HG02981 (cell line): Measurements from ENCODE around the gene MYH13.
"Not testable (repeated sequence)": the region's sequence is repeated elsewhere in the genome, so short reads cannot be mapped to it uniquely, and the experiment has no call there.

ENCODE experiments used
- ATAC-seq: cut with Tn5 transposase; IDR thresholded peaks from one replicate; pipeline ENCODE4 v1.9.1; 2021; ENCODE audit warnings: mild to moderate bottlenecking, moderate library complexity; ENCODE audit not compliant: unreplicated experiment

Gene MYH13

DNA sequence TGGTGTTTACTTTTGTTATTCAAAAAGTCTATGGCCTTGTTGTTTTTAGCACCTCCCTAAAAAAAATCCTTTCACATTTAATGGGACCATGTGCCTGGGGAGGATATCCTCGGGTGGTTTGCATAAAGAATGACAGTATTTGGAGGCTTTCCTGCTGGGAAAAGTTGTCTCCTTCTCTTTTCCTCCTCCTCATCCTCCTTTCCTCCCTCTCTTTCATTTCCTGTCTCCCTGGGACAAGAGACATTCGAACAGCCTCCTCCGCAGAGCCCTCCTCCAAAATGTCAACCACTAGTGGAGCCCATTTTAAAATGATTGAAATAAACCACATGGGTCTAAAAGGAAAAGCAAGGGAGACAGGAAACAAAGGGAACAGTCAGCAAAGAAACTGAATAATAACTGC lies 67.4 kb downstream of the MYH13 start:
- no peak for ATAC-seq

DNA sequence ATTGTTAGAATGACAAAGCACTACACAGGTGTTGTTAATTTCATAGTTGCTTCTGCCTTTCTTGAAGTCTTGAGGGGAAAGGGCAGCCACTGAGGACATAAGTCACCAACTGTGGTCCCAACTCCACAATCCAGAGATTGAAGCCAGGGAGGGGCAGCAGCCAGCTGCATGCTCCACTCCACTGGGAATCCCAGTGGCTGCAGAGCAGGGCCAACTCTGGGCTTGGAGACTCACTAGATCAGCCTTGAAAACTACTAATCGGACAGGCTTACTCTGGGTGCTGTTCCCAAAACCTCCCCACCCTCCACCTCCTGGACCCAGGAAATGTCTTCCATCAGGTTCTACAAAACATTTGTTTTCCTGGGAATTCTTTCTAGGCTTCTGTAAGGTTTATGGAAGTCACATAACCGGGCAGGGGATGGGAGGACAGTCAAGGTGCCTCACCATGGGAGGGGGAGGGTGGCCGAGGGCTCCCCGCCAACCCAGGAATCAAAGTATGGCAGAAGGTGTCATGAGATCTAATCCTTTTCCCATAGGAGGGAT lies 68.0 kb downstream of the MYH13 start:
- no peak for ATAC-seq

DNA sequence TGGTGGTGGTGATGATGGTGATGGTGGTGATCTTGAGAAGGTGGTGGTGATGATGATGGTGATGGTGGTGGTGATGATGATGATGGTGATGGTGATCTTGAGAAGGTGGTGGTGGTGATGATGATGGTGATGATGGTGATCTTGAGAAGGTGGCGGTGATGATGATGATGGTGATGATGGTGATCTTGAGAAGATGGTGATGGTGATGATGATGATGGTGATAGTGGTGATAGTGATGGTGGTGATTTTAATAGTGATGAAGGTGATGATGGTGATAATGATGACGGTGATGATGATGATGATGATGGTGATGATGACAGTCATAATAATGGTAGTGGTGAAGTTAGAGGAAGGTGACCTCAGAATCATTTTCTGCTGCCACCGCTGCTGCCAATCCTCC lies 75.1 kb downstream of the MYH13 start:
- ATAC-seq, result no peak

DNA sequence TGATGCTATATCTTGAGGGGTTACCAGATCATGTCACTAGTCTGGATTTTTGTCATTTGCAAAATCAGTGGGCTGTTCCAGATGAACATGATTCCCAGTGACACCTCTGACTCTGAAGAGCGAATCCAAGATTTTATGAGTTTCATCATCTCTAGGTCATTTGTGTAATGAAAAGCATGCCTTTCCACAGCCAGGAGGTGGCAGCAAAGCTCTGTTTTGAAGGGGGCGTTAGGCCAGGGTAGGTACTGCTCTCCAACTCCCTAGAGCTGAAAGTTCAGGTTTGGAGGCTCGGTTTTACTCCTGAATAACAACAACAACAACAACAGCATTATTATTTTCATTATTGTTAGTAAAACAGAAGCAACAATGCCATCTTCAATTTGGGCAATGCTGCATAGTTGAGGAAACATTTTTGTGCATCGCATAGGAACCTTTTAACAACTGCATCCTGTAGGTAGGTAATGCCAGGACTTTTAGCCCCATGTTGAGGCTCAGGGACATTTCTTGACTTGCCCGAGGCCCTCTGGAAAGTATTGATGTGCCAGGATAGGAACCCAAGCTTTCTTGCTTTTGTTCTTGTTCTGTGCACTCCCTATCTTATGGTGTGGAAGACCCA lies 77.0 kb downstream of the MYH13 start:
- ATAC-seq, result peak; percentile 57

DNA sequence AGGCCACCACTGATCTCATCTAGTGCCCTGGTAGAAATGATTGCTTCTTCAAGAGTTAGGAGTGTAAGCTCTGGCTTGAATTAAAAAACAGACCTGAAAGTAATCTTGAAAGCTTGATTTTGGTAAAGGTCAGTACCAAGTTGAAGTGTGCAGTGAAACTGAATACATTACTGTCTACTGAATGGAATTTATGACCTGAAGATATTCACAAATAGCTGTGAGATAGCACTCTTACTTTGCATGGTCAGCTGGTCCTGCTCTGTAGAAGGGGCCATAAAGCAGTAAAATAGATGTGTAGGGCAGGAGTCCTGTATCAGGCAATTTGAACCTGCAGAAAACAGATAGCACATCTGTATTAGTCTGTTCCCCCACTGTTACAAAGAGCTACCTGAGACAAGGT lies 78.6 kb downstream of the MYH13 start:
- ATAC-seq, result no peak

DNA sequence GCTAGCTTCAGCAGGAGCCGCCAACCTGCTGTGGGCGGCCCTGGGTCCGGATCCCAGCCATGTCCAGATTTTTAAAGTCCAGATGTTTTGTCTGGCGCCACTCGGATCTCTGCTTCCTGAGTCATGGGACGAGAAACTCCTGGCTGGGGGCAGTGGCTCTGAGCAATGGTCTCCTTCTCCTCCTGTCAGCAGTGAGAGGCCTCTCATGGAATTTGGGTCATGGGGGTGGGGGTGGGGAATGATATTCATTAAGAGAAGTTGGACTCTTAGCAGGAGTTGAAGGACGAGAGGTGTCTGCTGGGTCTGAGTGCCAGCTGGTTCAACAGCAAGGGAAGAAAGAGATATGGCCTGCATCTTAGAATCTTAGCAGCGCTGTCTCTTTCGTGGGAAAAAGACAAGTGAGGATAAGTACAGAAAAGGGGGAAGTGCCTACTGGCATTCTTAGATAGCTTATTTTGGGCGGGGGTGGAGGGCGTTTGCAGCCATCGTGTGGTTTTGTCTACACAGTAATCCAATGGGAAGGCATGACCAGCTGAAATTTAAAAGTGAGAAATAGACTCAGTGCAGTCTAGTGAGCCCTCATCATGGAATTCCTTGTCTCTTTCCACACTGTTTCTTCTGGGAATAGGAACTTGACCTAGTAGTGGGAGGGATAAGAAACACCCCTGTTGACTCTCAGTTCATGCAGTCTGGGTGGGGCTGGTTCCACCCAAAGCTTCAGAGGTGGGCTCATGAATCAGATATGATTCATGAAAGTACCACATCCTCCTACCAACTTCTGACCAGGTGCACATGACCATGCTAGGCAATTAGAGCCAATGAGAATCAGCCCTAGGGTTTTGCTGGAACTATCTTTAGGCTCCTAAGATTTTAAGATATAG lies 80.5 kb downstream of the MYH13 start:
- peak; percentile 74 for ATAC-seq

DNA sequence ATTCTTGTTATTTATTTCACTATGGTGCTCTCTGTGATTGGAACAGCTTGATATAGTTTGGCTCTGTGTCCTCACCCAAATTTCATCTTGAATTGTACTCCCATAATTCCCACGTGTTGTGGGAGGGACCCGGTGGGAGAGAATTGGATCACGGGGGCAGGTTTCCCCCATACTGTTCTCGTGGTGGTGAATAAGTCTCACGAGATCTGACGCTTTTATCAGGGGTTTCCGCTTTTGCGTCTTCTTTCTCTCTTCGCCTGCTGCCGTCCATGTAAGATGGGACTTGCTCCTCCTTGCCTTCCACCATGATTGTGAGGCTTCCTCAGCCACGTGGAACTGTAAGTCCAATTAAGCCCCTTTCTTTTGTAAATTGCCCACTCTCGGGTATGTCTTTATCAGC lies 81.2 kb downstream of the MYH13 start:
- not testable (repeated sequence) for ATAC-seq

DNA sequence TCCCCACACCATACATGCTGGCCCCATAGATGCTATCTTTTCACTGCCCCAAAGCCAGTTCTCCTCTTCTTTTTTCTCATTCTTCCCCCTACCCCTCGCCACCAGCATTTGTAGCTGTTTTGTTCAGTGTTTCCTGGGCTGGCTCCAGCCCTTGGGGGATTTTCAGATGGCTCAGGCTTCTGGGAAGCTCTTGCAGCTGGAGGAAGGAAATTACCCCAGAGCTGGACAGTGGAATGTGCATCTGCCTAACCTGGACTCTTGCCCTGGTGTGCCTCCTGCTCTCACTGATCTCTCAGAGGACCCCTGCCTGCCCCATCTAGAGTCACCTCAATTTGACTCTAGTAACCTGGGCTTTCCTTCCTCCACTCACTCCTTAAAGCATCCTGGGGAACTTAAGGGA lies 82.8 kb downstream of the MYH13 start:
- ATAC-seq, result no peak

DNA sequence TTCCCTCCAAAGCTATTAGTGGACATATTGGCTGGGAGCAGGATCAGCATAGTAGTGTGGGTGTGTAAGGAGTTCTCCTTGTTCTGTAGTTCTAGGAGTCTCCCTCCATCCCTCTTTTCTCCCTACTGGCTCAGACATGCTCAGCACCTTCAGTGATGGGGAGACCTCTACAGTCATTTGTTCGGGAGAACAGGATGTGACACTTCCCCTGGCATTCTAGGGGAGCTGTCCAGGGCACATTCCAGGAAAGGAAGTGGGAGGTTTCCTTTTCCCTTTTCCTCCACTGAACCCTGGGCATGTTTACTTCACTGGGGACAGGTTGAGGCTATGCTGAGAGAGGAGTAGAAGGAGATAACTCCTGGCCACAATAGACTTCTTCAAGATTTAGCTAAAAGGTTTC lies 86.5 kb downstream of the MYH13 start:
- ATAC-seq, result no peak

DNA sequence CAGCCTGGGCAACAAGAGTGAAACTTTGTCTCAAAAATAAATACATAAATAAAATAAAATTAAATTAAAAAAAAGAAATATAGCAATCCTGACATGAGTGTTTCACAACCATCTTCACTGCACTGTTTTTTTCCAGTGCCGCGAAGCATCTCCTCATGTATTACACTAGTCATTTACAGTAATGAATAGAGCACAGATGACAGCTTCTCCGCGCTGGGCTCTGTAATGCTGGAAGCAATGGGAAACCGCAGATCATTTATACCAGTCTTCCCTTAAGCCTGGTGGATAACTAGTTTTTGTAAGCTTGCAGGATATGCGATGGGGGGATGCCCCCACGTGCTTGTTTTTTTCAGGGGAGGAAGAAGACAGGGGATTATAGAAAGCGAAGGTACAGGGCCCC lies 86.9 kb downstream of the MYH13 start:
- ATAC-seq, result no peak

DNA sequence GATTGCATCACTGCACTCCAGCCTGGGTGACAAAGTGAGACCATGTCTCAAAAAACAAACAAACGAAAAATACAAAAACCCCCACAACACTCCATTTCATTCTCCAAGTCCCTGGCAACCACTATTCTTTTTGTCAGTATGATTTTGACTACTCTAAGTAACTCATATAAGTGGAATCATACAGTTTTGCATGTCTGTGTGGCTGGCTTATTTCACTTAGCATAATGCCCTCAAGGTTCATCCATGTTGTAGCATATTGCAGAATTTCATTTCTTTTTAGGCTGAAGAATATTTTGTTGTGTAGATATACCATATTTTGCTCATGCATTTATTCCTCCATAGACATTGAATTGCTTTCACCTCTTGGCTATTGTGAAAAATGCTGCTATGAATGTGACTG lies 92.7 kb downstream of the MYH13 start:
- no peak for ATAC-seq

DNA sequence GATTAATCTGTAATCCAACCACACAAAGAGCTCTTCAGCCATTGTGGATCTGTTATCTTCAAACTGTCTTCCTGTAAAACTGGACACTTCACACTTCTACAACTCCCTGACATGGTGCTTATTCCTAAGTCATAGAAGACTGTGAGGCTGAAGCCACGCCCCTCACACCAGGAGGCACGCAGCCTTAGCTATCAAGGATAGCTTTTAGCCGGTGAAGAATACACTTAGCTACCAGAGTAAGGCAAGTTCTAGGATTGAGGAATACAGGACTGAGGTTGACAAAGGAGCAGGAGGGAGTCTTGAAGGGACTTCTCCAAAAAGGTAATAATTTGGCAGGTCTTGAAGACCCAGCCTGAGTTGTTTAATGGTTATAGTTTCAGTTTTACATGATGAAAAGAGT lies 94.6 kb downstream of the MYH13 start:
- ATAC-seq, result no peak

DNA sequence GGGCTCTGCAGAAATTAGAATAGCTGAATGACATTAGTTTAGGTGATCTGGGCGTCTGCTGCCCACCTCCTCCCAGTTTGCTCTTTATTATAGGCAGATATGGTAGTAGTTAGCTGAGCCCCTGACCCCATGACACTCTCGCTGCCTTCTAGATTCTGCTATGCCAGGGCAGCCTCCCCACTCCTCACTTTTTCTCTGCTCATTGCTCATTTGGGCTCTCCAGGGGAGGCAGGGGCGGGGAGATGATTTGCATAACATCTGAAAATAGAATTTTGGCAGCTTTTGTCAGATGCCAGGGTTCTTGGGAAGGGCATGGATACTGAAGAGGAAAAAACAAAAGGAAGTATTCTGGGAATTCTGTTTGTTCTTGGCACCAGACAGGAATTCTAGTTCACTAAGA lies 96.4 kb downstream of the MYH13 start:
- ATAC-seq, result no peak

DNA sequence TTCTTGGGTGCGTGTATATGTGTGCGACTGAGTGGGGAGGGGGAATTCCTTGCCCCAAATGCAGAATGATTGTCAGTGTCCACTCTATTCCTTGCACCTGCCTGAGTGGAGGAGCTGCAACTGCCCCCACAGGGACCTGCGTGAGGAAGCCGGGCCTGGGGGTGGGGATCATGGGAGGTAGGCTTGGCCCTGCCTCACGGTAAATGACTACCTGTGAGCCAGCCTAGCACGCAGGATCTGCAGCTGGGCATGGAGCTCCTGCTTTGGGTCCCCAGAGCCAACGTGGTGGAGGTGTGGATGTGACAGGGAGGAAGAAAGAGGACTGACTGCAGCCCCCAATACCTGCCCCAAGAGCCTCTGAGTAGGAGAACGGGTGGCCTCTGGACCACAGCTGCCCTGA lies 97.4 kb downstream of the MYH13 start:
- ATAC-seq, result no peak

DNA sequence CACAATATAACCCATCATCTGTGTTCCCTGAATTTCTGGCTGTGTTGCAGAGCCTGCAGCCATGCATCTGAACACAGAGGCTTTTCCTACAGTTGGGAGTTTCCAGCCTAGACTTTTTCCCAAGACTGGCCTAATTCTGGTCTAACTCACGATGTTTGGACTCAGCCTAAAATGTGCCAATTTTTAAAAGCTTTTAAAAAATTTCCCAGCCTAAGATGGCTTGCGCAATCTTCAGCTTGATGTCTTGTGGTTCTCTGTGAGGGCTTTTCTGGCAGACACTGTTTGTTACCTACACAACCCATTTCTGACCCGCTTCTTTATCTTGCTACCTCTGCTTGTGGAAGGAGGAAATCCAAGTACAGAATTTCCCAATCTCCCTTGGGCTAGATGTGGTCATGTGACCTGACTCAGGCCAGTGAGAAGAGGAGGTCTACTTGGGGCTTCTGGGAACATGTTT lies 101.7 kb downstream of the MYH13 start:
- ATAC-seq, result no peak

DNA sequence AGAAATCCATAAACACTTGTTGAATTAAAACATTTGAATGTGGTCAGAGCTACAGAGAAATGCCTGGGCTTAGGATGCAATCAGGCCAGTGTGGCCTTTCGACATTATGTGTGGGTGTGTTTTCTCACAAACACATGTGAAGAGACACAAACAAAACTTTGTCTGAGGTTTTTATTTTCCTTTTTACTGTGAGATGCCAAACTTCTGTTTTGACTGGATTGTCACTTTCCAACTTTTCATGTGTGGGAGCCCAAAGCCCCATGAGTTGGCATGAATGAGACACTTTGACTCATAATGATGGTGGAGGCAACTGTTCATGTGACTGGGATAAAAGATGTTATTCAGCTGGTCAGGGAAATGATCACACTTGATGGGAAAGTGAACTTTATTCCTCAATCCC lies 102.5 kb downstream of the MYH13 start:
- ATAC-seq, result no peak

DNA sequence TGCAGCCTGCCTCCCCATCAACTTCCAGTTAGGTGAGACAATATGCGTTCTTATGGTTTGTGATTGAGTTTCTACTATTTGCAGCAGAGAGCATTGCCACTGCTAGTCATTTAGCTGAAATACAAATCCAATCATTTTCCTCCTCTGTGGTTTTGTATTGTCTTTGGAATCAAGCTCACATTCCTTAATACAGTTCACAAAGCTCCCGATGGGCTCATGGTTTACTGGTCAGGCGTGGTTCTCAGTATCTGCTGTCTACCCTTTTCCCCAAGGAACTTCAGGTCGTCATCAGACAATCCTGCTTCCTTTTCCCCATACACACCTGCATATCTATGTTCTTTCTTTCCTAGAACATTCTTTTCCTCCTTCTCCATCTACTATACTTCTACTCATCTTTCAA lies 104.8 kb downstream of the MYH13 start:
- ATAC-seq, result no peak

DNA sequence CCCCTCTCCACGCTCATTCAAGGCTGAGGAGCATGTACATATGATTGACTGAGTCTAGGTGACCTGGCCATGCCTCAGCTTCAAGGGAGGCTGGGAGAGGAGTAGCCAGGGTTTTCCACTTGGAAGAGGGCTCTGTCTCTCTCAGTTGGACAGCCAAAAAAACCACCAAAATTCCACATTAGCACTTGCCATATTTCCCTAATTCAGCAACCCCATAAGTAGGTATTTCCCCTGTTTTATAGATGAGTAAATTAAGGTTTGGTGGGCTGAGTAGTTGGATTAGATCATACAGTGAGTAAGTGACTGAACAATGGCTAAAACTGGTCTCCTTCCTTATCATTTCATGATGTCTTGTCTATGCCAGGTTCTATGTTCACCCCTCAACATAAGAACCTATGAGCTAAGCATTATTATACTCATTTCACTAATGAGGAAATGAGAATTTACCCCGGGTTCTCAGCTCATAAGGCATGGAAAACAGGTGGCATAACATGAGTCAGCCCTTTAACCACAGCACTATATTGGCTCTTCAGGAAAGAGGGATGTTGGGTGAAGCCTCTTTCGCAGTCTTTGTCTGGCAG lies 106.4 kb downstream of the MYH13 start:
- ATAC-seq, result no peak

DNA sequence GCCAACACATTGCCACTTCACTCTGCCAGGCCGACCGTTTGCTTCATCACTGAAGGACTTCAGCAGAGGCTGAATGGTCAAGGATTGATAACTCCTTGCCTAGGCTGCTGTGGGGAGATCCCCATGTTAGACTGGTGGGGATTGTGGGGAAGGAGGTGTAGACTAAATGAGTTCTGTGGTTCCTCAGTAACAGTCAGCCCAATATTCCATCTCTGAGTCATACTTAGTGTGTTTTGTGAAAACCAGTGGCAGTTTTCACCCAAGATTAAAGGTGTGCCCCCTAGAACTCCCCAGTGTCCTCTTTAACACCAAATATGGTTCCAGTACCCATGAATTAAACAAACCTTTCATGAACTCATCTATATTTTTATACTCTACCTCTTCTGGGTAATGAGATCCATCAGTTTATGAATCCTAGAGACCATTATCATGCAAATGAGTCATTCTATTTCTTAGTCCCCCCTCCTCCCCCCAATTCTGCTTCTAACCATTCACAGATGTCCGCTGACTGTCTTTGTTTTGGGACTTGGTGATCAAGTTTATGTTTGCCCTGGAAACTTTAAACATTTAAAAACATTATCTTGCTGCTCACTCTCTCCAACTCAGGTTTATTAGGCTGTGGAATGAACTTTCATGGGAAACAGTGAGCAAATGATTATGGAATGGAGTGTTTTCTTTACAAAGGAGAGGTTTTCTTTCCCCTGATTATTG lies 107.6 kb downstream of the MYH13 start:
- ATAC-seq, result no peak

DNA sequence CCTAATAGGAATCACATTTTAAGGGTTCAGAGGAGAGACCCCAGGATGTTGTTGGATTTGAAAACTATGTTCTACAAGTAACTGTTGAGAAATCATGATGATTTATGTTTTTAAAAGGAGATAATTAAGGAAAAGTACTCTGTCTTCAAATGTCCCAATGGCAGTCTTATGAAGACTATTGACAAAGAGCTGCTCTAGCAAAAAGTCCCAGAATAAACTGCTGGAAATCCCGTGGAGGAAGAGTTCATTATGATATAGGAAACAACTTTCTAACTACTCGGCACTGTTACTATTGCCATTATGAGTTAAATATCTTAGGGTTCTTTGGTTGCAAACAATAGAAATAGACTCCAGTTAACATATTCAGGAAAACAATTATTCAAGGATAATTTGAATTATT lies 108.8 kb downstream of the MYH13 start:
- no peak for ATAC-seq

DNA sequence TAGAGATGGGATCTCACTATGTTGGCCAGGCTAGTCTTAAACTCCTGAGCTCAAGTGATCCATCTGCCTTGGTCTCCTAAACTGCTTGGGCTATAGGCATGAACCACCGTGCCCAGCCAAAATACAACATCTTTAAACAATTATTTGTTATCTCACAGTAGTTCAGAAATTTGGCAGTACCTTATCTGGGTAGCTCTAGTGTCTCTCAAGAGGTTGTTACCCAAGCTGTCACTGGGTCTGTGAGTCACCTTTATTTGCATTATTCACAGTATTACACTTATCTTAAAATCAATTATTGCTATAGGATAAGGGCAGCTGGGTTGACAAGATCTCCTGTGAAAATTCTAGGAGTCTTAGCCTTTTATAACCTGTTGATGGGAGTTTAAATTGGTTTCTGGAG lies 110.4 kb downstream of the MYH13 start:
- ATAC-seq, result no peak
